MCF 10A (cell line): ENCODE data around the gene ANKRD7. TPM values are rescaled to one million over a fixed set of nuclear protein-coding genes. Genes with fewer than 3 reads are reported as not detected.

Experiments
- BruUV-seq: library from RNA; stranded (reverse); fragments of 400-500 nt; replicated peaks from 2 replicates; lab custom pipeline; 2021; lab: Mats Ljungman, UMichigan
- CTCF ChIA-PET: fragments of 300-600 bp; sonication (Branson Sonifier 250); formaldehyde crosslinking; extraction: SDS; loops from one replicate; lab custom pipeline; 2021; ENCODE audit warnings: antibody characterized with exemption, inconsistent platforms; lab: Yijun Ruan, JAX
- POLR2A ChIA-PET: fragments of 300-600, 350-650 bp; sonication (Branson Sonifier 250); formaldehyde crosslinking; extraction: SDS; loops from one replicate; lab custom pipeline; 2020; ENCODE audit warnings: antibody characterized with exemption, inconsistent platforms; lab: Yijun Ruan, JAX
- DNase-seq: peaks from one replicate; pipeline ENCODE4 v3.0.0-alpha.2; 2018; ENCODE audit not compliant: unreplicated experiment
- H3K27ac Mint-ChIP-seq: one replicate; pipeline ENCODE4 v1.8.0; 2022; ENCODE audit warnings: mild to moderate bottlenecking, low read depth, mixed read lengths; ENCODE audit not compliant: unreplicated experiment
- H3K27me3 Mint-ChIP-seq: one replicate; pipeline ENCODE4 v1.8.0; 2022; ENCODE audit warnings: mixed read lengths; ENCODE audit not compliant: insufficient read depth, unreplicated experiment
- H3K36me3 Mint-ChIP-seq: one replicate; pipeline ENCODE4 v1.8.0; 2022; ENCODE audit warnings: mild to moderate bottlenecking, moderate library complexity, mixed read lengths; ENCODE audit not compliant: insufficient read depth, unreplicated experiment
- H3K4me1 Mint-ChIP-seq: one replicate; pipeline ENCODE4 v1.8.0; 2022; ENCODE audit warnings: mixed read lengths; ENCODE audit not compliant: insufficient read depth, unreplicated experiment
- H3K4me3 Mint-ChIP-seq: one replicate; pipeline ENCODE4 v1.8.0; 2022; ENCODE audit warnings: mild to moderate bottlenecking, moderate library complexity, mixed read lengths; ENCODE audit not compliant: unreplicated experiment
- H3K9me3 Mint-ChIP-seq: one replicate; pipeline ENCODE4 v1.8.0; 2022; ENCODE audit warnings: mixed read lengths; ENCODE audit not compliant: unreplicated experiment
- CTCF ChIP-seq: fragments of 200-600 bp; IDR thresholded peaks from one replicate; pipeline ENCODE4 v1.8.0; 2022; ENCODE audit warnings: antibody characterized with exemption, mild to moderate bottlenecking; ENCODE audit not compliant: unreplicated experiment
- intact Hi-C: fragments of 100-400 bp; cut with micrococcal nuclease; formaldehyde crosslinking; loops from 2 replicates; pipeline ENCODE4 v1.14.1; 2022
- total RNA-seq: library from RNA; stranded (reverse); gene quantifications from 2 replicates; pipeline ENCODE4 v1.2.3, GENCODE V29; 2022

Gene ANKRD7
- total RNA-seq, 1 experiment from 2014 or later = not detected

GRCh38 chr7:118183428-118183785 is 41.1 kb upstream of the ANKRD7 start:
- TF ChIP-seq CTCF = no peak
- intact Hi-C loops = no loop called here
- CTCF ChIA-PET = no interaction called here
- POLR2A ChIA-PET = interaction anchor here (1.9 to 2.1 kb wide), 2 partner anchors 9 to 10 kb away, joined by 5 to 13 read pairs; no protein-coding TSS in a partner anchor
- no peaks in the 10 kb centered on the region for H3K27me3 Mint-ChIP-seq
- H3K9me3 Mint-ChIP-seq = no peaks in the 10 kb centered on the region
- peaks cover 11% of the 10 kb centered on the region for H3K4me1 Mint-ChIP-seq
- H3K4me3 Mint-ChIP-seq = peak overlapping the region; percentile 88
- peak overlapping the region; percentile 98 for H3K27ac Mint-ChIP-seq
- TSS peak; percentile 94 for BruUV-seq
- no peak for DNase-seq
- H3K36me3 Mint-ChIP-seq = peaks cover 18% of the 10 kb centered on the region

- Mint-ChIP-seq H3K9me3 (no peaks in the 10 kb centered on the region), H3K27me3 (no peaks in the 10 kb centered on the region), H3K4me3 (peak within 1 kb of the TSS; percentile 88), H3K4me1 (peaks cover 11% of the 10 kb centered on the region), H3K36me3 (peaks cover 23% of the 10 kb centered on the region), H3K27ac (peak within 1 kb of the TSS; percentile 98)
- intact Hi-C loops = no loop called here
- CTCF ChIA-PET = no interaction called here
- POLR2A ChIA-PET = interaction anchor here (0.9 to 2.1 kb wide), 2 partner anchors 10 to 407 kb away, joined by 3 to 13 read pairs; no protein-coding TSS in a partner anchor
- DNase-seq = peak; percentile 97
- BruUV-seq = no TSS peak
- no peak for TF ChIP-seq CTCF
These were observed 40.5 kb upstream of the ANKRD7 start, which contains the start of gene LSM8 for GRCh38 chr7:118183786-118184564. Gene LSM8 (plus strand): TSS chr7:118184164. CDS start chr7:118184224, 60 bp downstream.

DNA sequence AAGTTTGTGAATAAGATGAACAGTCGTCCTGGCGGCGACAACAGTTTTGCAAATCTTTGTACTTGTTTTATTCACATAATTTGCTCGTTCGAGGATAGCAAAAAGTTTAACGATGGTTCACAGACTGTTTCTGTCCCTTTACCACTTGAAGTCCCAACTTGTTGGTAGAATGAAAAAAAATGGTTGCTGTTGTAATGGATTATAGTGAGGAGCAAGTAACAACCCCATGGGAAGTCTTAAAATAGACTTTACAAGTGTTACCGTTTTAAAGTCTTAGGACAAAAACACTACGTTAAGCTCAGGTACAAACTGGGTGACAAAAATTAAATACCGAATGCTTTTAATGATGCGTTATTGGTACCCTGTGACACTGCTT is 40.0 kb upstream of the ANKRD7 start:
- H3K27me3 Mint-ChIP-seq = no peaks in the 10 kb centered on the region
- no peak for TF ChIP-seq CTCF
- H3K4me3 Mint-ChIP-seq = peak overlapping the region; percentile 88
- ChIA-PET CTCF (interaction anchor here (0.9 to 3.1 kb wide), 3 partner anchors 11 to 68 kb away, joined by 3 to 13 read pairs (median 4); no protein-coding TSS in a partner anchor), POLR2A (interaction anchor here (0.9 to 2.1 kb wide), 3 partner anchors 9 to 407 kb away, joined by 3 to 13 read pairs (median 3); no protein-coding TSS in a partner anchor)
- intact Hi-C loops = no loop called here
- peaks cover 29% of the 10 kb centered on the region for H3K36me3 Mint-ChIP-seq
- no peaks in the 10 kb centered on the region for H3K9me3 Mint-ChIP-seq
- BruUV-seq = TSS peak; percentile 51
- H3K27ac Mint-ChIP-seq = peak overlapping the region; percentile 98
- peaks cover 11% of the 10 kb centered on the region for H3K4me1 Mint-ChIP-seq
- DNase-seq = peak; percentile 5

- no peak for TF ChIP-seq CTCF
- peak overlapping the region; percentile 98 for H3K27ac Mint-ChIP-seq
- H3K27me3 Mint-ChIP-seq = no peaks in the 10 kb centered on the region
- POLR2A ChIA-PET = interaction anchor here (0.6 to 2.1 kb wide), 3 partner anchors 8 to 152 kb away, joined by 3 to 13 read pairs (median 3); no protein-coding TSS in a partner anchor
- no TSS peak for BruUV-seq
- CTCF ChIA-PET = interaction anchor here (0.9 to 3.1 kb wide), 3 partner anchors 10 to 67 kb away, joined by 3 to 13 read pairs (median 4); no protein-coding TSS in a partner anchor
- no peaks in the 10 kb centered on the region for H3K9me3 Mint-ChIP-seq
- peak; percentile 6 for DNase-seq
- H3K36me3 Mint-ChIP-seq = peaks cover 36% of the 10 kb centered on the region
- H3K4me3 Mint-ChIP-seq = peak overlapping the region; percentile 88
- peaks cover 11% of the 10 kb centered on the region for H3K4me1 Mint-ChIP-seq
- intact Hi-C loops = no loop called here
These were observed 39.2 kb upstream of the ANKRD7 start for GRCh38 chr7:118185163-118185860.
